Upper lobe of left lung (tissue), 4 donors: ENCODE measurements around the gene GYG1.

ENCODE experiments used
- EP300 ChIP-seq, 4 donors: sonication (generic); formaldehyde crosslinking; IDR thresholded peaks; one replicate each; pipeline ENCODE4 v1.5.1; 2017; ENCODE audit warnings: antibody characterized with exemption in 4 of 4, control low read depth in 2 of 4
- POLR2A ChIP-seq, 4 donors: fragments of 450-650 bp; IDR thresholded peaks; one replicate each; pipeline ENCODE4 v1.5.1; 2016 to 2017; ENCODE audit warnings: antibody characterized with exemption in 4 of 4, mild to moderate bottlenecking in 2 of 4
- TF ChIP-seq, protein P1 (sequence below), 6 experiments: fragments of 450-650 bp in 4 of 6; fragments of 200-600 bp in 2 of 6; sonication (generic) in 2 of 6; IDR thresholded peaks; one replicate each; pipeline ENCODE4 v1.5.1; 2016 to 2019; ENCODE audit warnings: antibody characterized with exemption in 6 of 6

DNA sequence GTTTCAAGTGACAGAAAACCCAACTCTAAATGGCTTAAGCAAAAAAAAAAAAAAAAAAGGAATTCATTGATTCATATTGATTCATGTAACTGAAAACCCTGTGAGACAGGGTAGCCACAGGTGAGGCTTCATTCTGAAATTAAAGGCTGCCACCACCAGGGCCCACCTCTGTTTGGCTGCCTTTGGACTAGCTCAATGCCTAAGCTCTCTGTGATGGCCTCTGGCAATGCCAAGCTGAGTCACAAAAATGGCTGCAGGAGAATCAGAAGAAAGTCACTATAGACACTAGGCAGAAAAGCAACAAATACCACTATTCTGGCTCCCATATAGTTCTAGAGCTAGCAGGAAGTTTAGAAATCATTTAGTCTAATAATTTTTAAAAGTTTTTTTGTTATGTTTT is 38.2 kb upstream of the GYG1 start:
- TF ChIP-seq POLR2A (IDR thresholded peaks at IDR 0.05) (no peak), EP300 (IDR thresholded peaks at IDR 0.05) (no peak)
- TF ChIP-seq, protein P1, sequence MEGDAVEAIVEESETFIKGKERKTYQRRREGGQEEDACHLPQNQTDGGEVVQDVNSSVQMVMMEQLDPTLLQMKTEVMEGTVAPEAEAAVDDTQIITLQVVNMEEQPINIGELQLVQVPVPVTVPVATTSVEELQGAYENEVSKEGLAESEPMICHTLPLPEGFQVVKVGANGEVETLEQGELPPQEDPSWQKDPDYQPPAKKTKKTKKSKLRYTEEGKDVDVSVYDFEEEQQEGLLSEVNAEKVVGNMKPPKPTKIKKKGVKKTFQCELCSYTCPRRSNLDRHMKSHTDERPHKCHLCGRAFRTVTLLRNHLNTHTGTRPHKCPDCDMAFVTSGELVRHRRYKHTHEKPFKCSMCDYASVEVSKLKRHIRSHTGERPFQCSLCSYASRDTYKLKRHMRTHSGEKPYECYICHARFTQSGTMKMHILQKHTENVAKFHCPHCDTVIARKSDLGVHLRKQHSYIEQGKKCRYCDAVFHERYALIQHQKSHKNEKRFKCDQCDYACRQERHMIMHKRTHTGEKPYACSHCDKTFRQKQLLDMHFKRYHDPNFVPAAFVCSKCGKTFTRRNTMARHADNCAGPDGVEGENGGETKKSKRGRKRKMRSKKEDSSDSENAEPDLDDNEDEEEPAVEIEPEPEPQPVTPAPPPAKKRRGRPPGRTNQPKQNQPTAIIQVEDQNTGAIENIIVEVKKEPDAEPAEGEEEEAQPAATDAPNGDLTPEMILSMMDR (IDR thresholded peaks at IDR 0.05), result no peak
